ENCODE results near the gene BMPER.

The BMPER gene

GRCh38 chr7:33905389-33906032 is at the start of gene BMPER:
TSS of gene BMPER (plus strand) at chr7:33905539. CDS start at chr7:33905614, 75 bp downstream.
- DNase-seq (ENCODE audit: low spot score): peak; percentile 52

DNA sequence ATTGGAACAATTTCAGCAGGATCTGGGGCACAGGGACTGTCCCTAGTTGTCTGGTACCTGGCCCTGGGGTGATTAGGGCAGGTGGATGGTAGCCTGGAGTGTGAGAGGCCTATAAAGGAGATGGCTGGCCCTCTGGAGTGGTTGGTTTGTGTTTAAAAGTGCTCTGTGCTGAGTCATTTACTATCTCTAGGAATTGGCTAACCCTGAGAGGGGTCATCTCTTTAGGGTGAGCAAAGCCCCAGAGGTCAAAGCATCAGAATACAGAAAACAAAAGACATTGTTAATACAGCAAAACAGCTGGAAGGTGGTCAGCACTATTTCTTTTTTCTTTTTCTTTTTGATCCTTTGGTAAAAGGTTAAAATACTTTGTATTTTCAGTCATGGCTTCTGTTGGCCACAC is 43.4 kb upstream of the BMPER start:
- no peak for DNase-seq (ENCODE audit: low spot score)

DNA sequence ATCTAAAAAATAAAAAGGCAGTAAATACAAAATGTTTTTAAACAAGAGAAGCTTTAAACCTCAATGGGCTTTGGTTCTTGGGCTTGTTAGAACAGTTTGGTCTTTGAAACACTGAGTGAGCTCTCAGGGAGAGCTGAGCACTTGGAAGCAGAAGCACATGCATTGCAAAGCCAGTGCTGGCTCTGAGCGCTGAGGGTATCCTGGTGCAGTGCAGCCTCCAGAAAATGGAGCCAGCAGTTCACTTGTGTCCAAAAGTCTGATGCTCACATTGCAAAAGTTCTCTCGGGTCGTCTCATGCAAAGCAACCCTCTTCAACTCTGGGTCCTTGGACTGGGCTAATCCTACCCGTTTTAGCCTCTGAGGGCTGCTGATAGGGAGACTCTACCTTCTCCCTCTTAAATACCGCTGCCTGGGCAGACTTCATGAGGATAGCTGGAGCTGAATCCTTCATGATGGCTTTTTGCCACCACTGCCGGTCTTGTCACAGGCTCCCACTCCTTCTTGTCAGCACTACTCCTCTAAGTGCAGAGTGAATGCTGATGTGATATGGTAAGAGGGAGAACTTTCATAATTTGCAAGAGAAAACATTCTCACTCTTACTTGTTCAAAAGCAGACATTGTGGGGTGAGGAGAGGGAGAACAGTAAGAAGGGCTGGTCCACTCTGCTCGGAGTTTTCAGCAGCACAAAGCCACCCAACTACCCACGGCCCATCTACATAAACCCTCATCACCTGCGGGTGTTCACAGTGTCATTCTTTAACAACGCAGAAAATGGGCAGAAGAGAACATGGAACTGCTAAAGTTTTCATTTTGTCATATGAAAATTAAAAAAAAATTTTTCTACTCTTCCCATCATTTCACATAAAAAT is 42.2 kb upstream of the BMPER start:
- no peak for DNase-seq (ENCODE audit: low spot score)

DNA sequence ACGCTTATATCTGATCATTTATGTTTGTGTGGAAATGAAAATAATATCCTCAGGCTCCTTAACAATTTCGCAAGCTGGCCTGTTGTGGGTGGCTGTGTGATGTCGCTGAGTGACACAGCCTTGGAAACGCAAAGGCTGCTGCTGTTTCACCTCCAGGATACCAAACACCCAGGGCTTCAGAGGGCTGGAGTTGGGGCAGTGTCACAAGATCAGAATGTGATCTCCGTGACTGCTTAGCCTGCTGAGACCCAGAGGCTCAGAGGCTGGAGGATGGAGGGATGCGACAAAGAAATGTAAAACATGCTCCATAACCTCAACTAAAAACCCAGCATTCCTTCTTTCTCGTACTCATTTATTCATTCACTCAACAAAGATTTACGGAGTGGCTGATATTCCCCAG is 37.2 kb upstream of the BMPER start:
- DNase-seq (ENCODE audit: low spot score): peak; percentile 58

GRCh38 chr7:33869176-33869575 is 36.2 kb upstream of the BMPER start:
- DNase-seq (ENCODE audit: low spot score): no peak

- no peak for DNase-seq (ENCODE audit: low spot score)
Observed at GRCh38 chr7:33870120-33870519, 35.2 kb upstream of the BMPER start.

- DNase-seq (ENCODE audit: low spot score): no peak
Observed at GRCh38 chr7:33872870-33873269, 32.5 kb upstream of the BMPER start.

DNA sequence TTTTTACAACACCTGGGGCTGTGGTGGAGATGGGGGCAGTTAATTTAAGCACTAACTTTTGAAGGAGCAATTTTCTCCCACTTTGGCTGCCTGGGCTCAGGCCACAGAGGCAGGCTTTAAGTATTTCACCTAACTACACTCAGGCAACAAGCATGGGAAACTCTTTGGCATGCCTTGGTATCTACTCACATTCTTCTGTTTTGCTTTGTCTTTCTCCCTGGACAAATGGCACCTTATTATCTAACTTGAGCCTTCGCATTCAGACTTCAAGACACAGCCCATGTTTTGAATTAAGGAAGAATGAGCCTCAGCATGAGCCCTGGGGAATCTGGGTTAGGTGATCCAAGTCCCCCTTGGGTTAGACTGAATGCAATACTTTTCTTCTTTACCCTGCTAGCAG is 31.8 kb upstream of the BMPER start:
- DNase-seq (ENCODE audit: low spot score): no peak

DNA sequence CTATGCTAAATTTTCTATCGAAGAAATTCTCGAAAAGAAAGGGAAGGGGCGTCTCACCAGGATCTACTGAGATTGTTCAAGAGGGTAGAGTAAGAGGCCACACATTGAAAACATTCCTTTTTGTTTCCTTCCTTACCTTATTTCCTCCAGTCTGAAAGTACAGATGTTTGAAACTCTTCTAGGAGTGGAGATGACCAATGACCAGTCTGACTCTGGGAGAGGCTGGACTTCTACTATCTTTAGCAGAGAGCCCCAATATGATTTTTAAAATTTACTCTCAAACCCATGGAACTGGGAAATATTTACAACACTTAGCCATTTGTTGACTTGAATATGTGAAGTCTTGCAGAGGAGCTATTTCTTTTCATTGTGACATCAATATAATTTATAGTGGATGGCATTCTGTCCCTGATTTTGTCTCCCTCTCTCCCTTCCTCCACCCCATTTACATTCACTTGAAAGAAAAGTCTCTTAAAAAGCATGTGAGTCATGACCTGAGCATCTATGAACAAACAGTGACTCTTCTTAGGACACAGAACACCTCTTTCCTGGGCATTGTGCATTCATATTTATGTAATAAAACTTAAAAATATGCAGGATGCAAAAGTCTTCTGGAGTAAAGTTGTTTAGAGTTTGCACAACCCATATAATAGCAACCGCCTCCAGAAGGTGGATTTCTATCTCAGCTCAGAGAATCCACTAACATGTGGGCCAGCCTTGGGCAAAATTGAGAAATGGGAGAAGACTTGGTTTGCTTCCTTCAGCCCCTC is 31.2 kb upstream of the BMPER start:
- DNase-seq (ENCODE audit: low spot score): peak; percentile 16

DNA sequence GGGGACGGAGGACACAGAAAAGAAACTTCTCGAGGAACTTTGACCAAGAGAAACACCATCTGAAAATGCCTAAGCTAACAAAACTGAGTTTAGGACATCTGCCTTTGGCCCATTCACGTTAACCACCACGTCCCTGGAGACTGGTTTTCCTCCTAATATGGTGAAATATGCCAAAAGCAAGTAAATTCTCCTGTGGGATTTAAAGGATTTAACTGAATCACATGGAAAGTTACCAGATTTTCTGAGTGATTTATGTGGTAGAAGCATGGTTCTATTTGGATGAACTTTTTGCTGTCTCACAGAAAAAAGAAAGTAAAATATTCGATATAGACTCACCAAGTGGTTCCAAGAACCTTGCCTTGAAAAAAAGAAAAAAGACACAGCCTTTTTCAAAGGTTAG is 30.4 kb upstream of the BMPER start:
- DNase-seq (ENCODE audit: low spot score): no peak

GRCh38 chr7:33876596-33877274 is 28.6 kb upstream of the BMPER start:
- no peak for DNase-seq (ENCODE audit: low spot score)

- no peak for DNase-seq (ENCODE audit: low spot score)
Observed at GRCh38 chr7:33880787-33881186, 24.6 kb upstream of the BMPER start.

- no peak for DNase-seq (ENCODE audit: low spot score)
Observed at GRCh38 chr7:33881316-33881715, 24.0 kb upstream of the BMPER start.

GRCh38 chr7:33882040-33882837 is 23.1 kb upstream of the BMPER start:
- no peak for DNase-seq (ENCODE audit: low spot score)

- DNase-seq (ENCODE audit: low spot score): no peak
Observed at GRCh38 chr7:33882950-33883670, 22.2 kb upstream of the BMPER start.

DNA sequence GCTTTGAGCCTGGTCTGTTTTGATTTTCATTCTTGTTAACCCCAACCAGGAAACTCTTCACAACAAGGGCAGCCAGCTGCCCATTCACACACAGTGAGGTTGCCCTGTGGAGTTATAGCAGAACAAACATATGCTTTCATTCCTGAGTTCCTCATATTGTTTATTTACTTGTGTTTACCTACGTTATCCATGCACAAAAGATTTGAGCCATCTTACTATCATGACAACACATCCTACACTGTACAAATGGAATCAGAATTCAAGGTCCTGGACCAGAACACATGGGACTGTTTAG is 21.7 kb upstream of the BMPER start:
- DNase-seq (ENCODE audit: low spot score): no peak

- no peak for DNase-seq (ENCODE audit: low spot score)
Observed at GRCh38 chr7:33885290-33886148, 19.8 kb upstream of the BMPER start.

GRCh38 chr7:33886149-33886623 is 19.2 kb upstream of the BMPER start:
- no peak for DNase-seq (ENCODE audit: low spot score)

- DNase-seq (ENCODE audit: low spot score): no peak
Observed at GRCh38 chr7:33887266-33887975, 17.9 kb upstream of the BMPER start.

Measured in AG08396 (cell line).